ENCODE measurements around the gene KLHL15.
A peak's percentile ranks its signal among the peaks of the same experiment; 100 is the strongest.

KLHL15 gene

DNA sequence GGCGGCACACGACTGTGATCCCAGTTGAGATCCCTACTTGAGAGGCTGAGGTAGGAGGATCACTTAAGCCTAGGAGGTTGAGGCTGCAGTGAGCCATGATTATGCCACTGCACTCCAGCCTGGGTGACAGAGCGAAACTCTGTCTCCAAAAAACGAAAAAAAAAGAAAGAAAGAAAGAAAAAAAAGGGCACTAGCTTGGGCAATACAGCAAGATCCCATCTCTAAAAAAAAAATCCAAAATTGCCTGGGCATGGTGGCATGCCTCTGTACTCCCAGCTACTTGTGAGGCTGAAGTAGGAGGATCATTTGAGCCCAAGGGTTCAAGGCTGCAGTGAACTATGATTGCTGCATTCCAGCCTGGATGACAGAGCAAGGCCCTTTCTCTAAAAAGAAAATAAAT is 10.7 kb upstream of the KLHL15 start:
- no peak for DNase-seq (ENCODE audit: extremely low read depth, low read depth)
- no peak for TF ChIP-seq CTCF (IDR thresholded peaks at IDR 0.05; ENCODE audit: low read depth, low read length, missing control alignments)
- H3K4me3 ChIP-seq (replicated peaks; ENCODE audit: low read depth, low read length): no peak overlapping the region

GRCh38 chrX:24034485-24034884 is 7.5 kb upstream of the KLHL15 start:
- TF ChIP-seq CTCF (IDR thresholded peaks at IDR 0.05; ENCODE audit: low read depth, low read length, missing control alignments): no peak
- DNase-seq (ENCODE audit: extremely low read depth, low read depth): no peak
- no peak overlapping the region for H3K4me3 ChIP-seq (replicated peaks; ENCODE audit: low read depth, low read length)

DNA sequence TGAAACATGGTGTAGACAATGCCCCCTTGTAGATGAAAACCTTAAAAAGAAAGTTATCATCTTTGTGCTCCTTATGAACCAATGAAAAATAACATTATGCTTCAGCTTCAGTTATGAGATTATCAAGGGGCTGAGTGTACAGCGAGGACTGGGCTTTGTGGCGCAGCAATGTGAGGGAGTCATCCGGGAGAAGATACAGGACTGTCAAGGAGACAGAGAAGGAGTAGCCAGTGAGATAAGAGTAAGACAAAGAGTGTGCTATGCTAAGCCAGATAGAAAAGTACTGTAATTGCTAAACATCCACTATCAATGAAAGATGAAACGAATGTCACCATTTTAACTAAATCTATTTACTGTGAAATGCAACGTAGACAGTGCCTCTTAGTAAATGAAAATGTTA is 3.6 kb upstream of the KLHL15 start:
- TF ChIP-seq CTCF (IDR thresholded peaks at IDR 0.05; ENCODE audit: low read depth, low read length, missing control alignments): no peak
- no peak overlapping the region for H3K4me3 ChIP-seq (replicated peaks; ENCODE audit: low read depth, low read length)
- DNase-seq (ENCODE audit: extremely low read depth, low read depth): no peak

- TF ChIP-seq CTCF (IDR thresholded peaks at IDR 0.05; ENCODE audit: low read depth, low read length, missing control alignments): no peak
Measured at GRCh38 chrX:24027985-24028384, 999 bp upstream of the KLHL15 start.

GRCh38 chrX:24026432-24026831 is 554 bp downstream of the KLHL15 start:
- TF ChIP-seq CTCF (IDR thresholded peaks at IDR 0.05; ENCODE audit: low read depth, low read length, missing control alignments): no peak
- H3K4me3 ChIP-seq (replicated peaks; ENCODE audit: low read depth, low read length): peak overlapping the region; percentile 58
- DNase-seq (ENCODE audit: extremely low read depth, low read depth): no peak

More at GRCh38 chrX:24027985-24028384, 999 bp upstream of the KLHL15 start:
- no peak overlapping the region for H3K4me3 ChIP-seq (replicated peaks; ENCODE audit: low read depth, low read length)
- DNase-seq (ENCODE audit: extremely low read depth, low read depth): no peak

- no peak for TF ChIP-seq CTCF (IDR thresholded peaks at IDR 0.05; ENCODE audit: low read depth, low read length, missing control alignments)
- H3K4me3 ChIP-seq (replicated peaks; ENCODE audit: low read depth, low read length): peak overlapping the region; percentile 58
- DNase-seq (ENCODE audit: extremely low read depth, low read depth): no peak
Measured at GRCh38 chrX:24025741-24026403, 1.1 kb downstream of the KLHL15 start.
